Endothelial cell of coronary artery (primary cell): Measurements from ENCODE around the gene PDZD11. TPM values are rescaled to one million over a fixed set of nuclear protein-coding genes. Genes with fewer than 3 reads are reported as not detected.

Source experiments
- total RNA-seq: library from RNA; depleted of rRNA; stranded (reverse); fragments of >200 nt; gene quantifications from 2 replicates; pipeline ENCODE4 v1.2.3, GENCODE V29; 2014

PDZD11 gene, protein sequence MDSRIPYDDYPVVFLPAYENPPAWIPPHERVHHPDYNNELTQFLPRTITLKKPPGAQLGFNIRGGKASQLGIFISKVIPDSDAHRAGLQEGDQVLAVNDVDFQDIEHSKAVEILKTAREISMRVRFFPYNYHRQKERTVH
- 36.2 TPM in 2 replicates for total RNA-seq

DNA sequence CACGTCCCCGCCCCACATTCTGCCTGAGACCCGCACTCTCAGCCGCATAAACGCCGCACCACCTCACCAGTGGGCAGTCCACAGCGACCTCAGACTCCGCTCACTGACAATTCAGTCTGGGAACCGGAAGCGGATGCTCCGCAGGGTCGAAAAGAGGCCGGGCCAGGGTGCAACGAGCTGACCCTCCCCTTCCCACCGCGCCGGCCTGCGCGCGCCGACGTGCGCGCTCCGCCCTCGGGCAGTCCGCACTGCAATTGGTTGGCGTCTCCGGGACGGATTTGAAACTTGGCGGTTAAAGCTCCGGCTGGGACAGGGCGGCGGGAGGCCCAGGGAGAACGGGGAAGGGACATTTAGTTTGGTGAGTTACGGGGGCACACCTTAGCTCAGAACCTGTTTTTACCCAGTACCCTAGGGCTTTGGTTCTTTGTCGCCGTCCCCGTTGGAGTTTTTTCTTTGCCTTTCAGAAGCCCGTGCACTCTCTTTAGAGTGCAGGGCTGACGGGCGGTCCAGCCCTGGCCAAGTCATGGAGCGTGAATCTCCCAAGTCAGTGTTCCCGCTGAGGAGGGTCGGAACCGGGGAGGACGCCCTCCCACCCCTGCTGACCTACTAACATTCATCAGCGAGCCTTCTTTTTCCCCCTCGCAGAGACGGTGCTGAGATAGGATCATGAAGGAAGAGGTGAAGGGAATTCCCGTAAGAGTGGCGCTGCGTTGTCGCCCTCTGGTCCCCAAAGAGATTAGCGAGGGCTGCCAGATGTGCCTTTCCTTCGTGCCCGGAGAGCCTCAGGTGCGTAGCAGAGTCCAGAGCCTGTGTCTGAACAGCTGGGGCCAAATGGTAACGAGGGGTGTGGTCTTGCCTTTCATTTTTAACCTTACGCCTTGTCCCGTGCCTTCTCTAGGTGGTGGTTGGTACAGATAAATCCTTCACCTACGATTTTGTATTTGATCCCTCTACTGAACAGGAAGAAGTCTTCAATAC is at the start of gene PDZD11, which contains the start of gene KIF4A:
TSS of gene PDZD11 (minus strand) at position 135 of the 978 bp plus-strand sequence. CDS start 586 bp downstream, outside the sequence.
TSS of gene KIF4A (plus strand) at position 312 of the 978 bp plus-strand sequence. CDS start at position 667, 355 bp downstream.

DNA sequence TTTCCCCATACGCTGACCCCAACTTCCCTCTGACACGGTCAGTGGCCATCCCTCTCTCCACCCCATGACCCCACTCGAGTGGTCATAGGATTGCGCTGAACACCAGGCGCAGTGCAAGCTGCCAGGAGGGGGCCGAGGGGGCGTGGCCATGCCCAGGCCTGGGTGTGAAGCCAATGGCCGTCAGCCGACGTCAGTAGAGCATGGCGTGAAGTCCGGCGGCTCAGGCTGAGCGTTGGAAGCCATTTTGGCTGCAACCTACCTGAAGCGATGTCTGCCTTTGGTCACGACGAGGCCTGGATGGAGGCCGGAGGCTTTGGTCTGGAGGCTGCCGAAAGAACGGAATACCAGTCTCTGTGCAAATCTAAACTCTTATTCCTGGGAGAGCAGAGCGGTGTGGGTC is 7.8 kb downstream of the PDZD11 start, which contains the start of gene RAB41:
TSS of gene RAB41 (plus strand) at position 222 of the 400 bp plus-strand sequence. CDS start at position 268, 46 bp downstream.

DNA sequence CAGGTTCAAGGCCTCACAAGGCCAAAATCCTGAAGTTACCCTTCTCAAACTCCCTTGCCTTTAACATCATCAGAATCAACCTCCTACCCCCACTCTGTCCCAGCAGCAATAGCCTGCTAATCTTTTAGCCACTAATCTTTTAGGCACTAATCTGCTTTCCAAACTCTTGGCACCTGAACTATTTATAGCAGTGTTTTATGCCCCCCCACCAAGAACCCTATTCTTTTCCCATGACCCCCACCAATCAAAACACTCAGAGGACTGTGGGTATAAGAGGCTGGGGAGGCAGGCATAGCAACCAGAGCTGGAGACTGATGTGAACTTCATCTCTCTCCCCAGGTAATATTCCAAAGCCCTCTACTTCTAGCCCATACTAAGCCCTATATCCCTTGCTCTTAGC is 21.7 kb downstream of the PDZD11 start, which contains the start of gene ARR3:
TSS of gene ARR3 (plus strand) at position 301 of the 400 bp plus-strand sequence. CDS start 1,052 bp downstream, outside the sequence.

DNA sequence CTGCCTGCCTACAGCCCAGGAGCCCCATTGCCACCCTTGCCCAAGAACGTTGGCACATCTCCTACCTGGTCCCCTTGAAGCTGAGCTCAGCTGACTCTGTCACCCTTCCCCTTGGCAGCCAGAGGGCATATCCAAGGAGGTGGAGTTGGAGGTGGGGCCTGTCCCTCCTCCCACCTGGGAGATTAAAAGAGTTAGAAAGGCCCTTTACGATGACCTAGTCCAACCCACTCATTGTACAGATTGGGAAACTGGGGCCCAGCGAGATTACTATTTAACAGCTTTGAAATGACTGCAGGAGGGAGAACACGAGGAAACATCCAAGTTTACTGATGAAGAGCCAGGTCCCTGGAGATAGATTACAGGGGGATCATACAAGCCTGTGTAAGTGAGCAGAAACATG is 29.6 kb downstream of the PDZD11 start, which contains the start of gene P2RY4:
TSS of gene P2RY4 (minus strand) at position 101 of the 400 bp plus-strand sequence. CDS start 580 bp downstream, outside the sequence.

Other genes starting within 250 kb of the PDZD11 start
- under 0.01 and 0.09 TPM in 2 replicates for gene AWAT2, start 240.0 kb downstream of the PDZD11 start, total RNA-seq
- gene OTUD6A, start 227.5 kb downstream of the PDZD11 start, total RNA-seq, result not detected in 2 replicates
- 65.5 and 97.0 TPM in 2 replicates for gene IGBP1, start 156.5 kb downstream of the PDZD11 start, total RNA-seq
- not detected in 2 replicates for gene DGAT2L6, start 112.4 kb downstream of the PDZD11 start, total RNA-seq
- not detected in 2 replicates for gene AWAT1, start 55.3 kb downstream of the PDZD11 start, total RNA-seq
- 0.09 TPM in 1 of 2 replicates, not detected in the other for gene P2RY4, start 29.7 kb downstream of the PDZD11 start, total RNA-seq
- not detected in 2 replicates for gene ARR3, start 21.6 kb downstream of the PDZD11 start, total RNA-seq
- not detected in 2 replicates for gene RAB41, start 7.8 kb downstream of the PDZD11 start, total RNA-seq
- gene KIF4A, start 177 bp upstream of the PDZD11 start, total RNA-seq, result 8.4 and 17.8 TPM in 2 replicates
- not detected in 2 replicates for gene GDPD2, start 133.4 kb upstream of the PDZD11 start, total RNA-seq
- 2.2 and 2.6 TPM in 2 replicates for gene DLG3, start 154.9 kb upstream of the PDZD11 start, total RNA-seq